Activated naive CD8-positive, alpha-beta T cell treated with anti-CD3 and anti-CD28 coated beads, Interleukin-2, amount 50 U/mL, for 24 hours (primary cell): ENCODE results near the gene ZP2.
"Not testable (repeated sequence)": the region's sequence is repeated elsewhere in the genome, so short reads cannot be mapped to it uniquely, and the experiment has no call there.

Source experiments
- ATAC-seq: fragments of 150-1000 bp; cut with Tn5 transposase; one replicate; pipeline ENCODE4 v1.10.0; 2021
- DNase-seq: peaks from one replicate; pipeline ENCODE4 v3.0.0; 2021
- H3K27ac Mint-ChIP-seq: one replicate; pipeline ENCODE4 v1.8.0; 2021; ENCODE audit warnings: mild to moderate bottlenecking, mixed read lengths
- H3K27me3 Mint-ChIP-seq: one replicate; pipeline ENCODE4 v1.8.0; 2021; ENCODE audit warnings: mixed read lengths
- H3K36me3 Mint-ChIP-seq: one replicate; pipeline ENCODE4 v1.8.0; 2021; ENCODE audit warnings: low read depth, mixed read lengths
- H3K4me1 Mint-ChIP-seq: one replicate; pipeline ENCODE4 v1.8.0; 2021; ENCODE audit warnings: mixed read lengths
- H3K4me3 Mint-ChIP-seq: one replicate; pipeline ENCODE4 v1.8.0; 2021; ENCODE audit warnings: mild to moderate bottlenecking, moderate library complexity, mixed read lengths
- H3K9me3 Mint-ChIP-seq: one replicate; pipeline ENCODE4 v1.8.0; 2021; ENCODE audit warnings: mixed read lengths

The ZP2 gene

GRCh38 chr16:21211486-21211885 lies at the start of gene ZP2:
Gene ZP2 (minus strand): TSS chr16:21211574. CDS start chr16:21211547, 27 bp downstream.
- no peak for ATAC-seq
- Mint-ChIP-seq H3K27ac (no peak within 1 kb of the TSS), H3K4me3 (no peak within 1 kb of the TSS), H3K36me3 (no peaks in the 10 kb centered on the region), H3K27me3 (peaks cover 3% of the 10 kb centered on the region), H3K4me1 (no peaks in the 10 kb centered on the region), H3K9me3 (no peaks in the 10 kb centered on the region)
- no peak for DNase-seq

GRCh38 chr16:21257284-21257683 lies 45.9 kb upstream of the ZP2 start:
- Mint-ChIP-seq H3K27me3 (peaks cover 6% of the 10 kb centered on the region), H3K4me3 (no peak overlapping the region), H3K27ac (no peak overlapping the region), H3K9me3 (no peaks in the 10 kb centered on the region), H3K36me3 (no peaks in the 10 kb centered on the region), H3K4me1 (no peaks in the 10 kb centered on the region)
- no peak for ATAC-seq
- DNase-seq = no peak

GRCh38 chr16:21256636-21257035 lies 45.3 kb upstream of the ZP2 start:
- ATAC-seq (no peak), DNase-seq (no peak)
- no peak overlapping the region for H3K4me3 Mint-ChIP-seq
- H3K9me3 Mint-ChIP-seq = no peaks in the 10 kb centered on the region
- H3K4me1 Mint-ChIP-seq = no peaks in the 10 kb centered on the region
- no peak overlapping the region for H3K27ac Mint-ChIP-seq
- H3K27me3 Mint-ChIP-seq = peaks cover 6% of the 10 kb centered on the region
- H3K36me3 Mint-ChIP-seq = no peaks in the 10 kb centered on the region

- ATAC-seq = no peak
- Mint-ChIP-seq H3K27me3 (peaks cover 11% of the 10 kb centered on the region), H3K4me1 (peaks cover 2% of the 10 kb centered on the region)
These were observed 42.1 kb upstream of the ZP2 start for GRCh38 chr16:21253470-21253869.

GRCh38 chr16:21250072-21250923 lies 38.9 kb upstream of the ZP2 start:
- peaks cover 13% of the 10 kb centered on the region for H3K27me3 Mint-ChIP-seq
- no peaks in the 10 kb centered on the region for H3K36me3 Mint-ChIP-seq
- no peak overlapping the region for H3K4me3 Mint-ChIP-seq
- ATAC-seq (no peak), DNase-seq (no peak)
- no peak overlapping the region for H3K27ac Mint-ChIP-seq
- H3K9me3 Mint-ChIP-seq = no peaks in the 10 kb centered on the region
- peaks cover 2% of the 10 kb centered on the region for H3K4me1 Mint-ChIP-seq

More at GRCh38 chr16:21253470-21253869, 42.1 kb upstream of the ZP2 start:
- H3K36me3 Mint-ChIP-seq = no peaks in the 10 kb centered on the region
- no peak for DNase-seq
- H3K4me3 Mint-ChIP-seq = no peak overlapping the region
- H3K9me3 Mint-ChIP-seq = no peaks in the 10 kb centered on the region
- no peak overlapping the region for H3K27ac Mint-ChIP-seq

- H3K4me1 Mint-ChIP-seq, ATAC-seq, H3K9me3 Mint-ChIP-seq, H3K36me3 Mint-ChIP-seq, H3K4me3 Mint-ChIP-seq, DNase-seq, H3K27ac Mint-ChIP-seq: not testable (repeated sequence)
- peaks cover 17% of the 10 kb centered on the region for H3K27me3 Mint-ChIP-seq
These were observed 36.8 kb upstream of the ZP2 start for GRCh38 chr16:21248179-21248578.

- H3K27me3 Mint-ChIP-seq = peaks cover 18% of the 10 kb centered on the region
- ATAC-seq (no peak), DNase-seq (no peak)
- H3K27ac Mint-ChIP-seq = no peak overlapping the region
- H3K36me3 Mint-ChIP-seq = no peaks in the 10 kb centered on the region
- no peaks in the 10 kb centered on the region for H3K4me1 Mint-ChIP-seq
- no peaks in the 10 kb centered on the region for H3K9me3 Mint-ChIP-seq
- no peak overlapping the region for H3K4me3 Mint-ChIP-seq
These were observed 33.3 kb upstream of the ZP2 start for GRCh38 chr16:21244518-21245215.

- Mint-ChIP-seq H3K4me3 (no peak overlapping the region), H3K27me3 (peaks cover 14% of the 10 kb centered on the region), H3K27ac (no peak overlapping the region), H3K9me3 (no peaks in the 10 kb centered on the region), H3K36me3 (no peaks in the 10 kb centered on the region), H3K4me1 (no peaks in the 10 kb centered on the region)
- DNase-seq (no peak), ATAC-seq (no peak)
These were observed 31.4 kb upstream of the ZP2 start for GRCh38 chr16:21242756-21243155.

- Mint-ChIP-seq H3K36me3 (no peaks in the 10 kb centered on the region), H3K4me1 (no peaks in the 10 kb centered on the region), H3K27me3 (peaks cover 11% of the 10 kb centered on the region), H3K9me3 (no peaks in the 10 kb centered on the region), H3K4me3 (no peak overlapping the region), H3K27ac (no peak overlapping the region)
- no peak for ATAC-seq
- no peak for DNase-seq
These were observed 28.3 kb upstream of the ZP2 start for GRCh38 chr16:21239646-21240045.

GRCh38 chr16:21236831-21237230 lies 25.5 kb upstream of the ZP2 start:
- DNase-seq (no peak), ATAC-seq (no peak)
- Mint-ChIP-seq H3K36me3 (no peaks in the 10 kb centered on the region), H3K4me1 (no peaks in the 10 kb centered on the region), H3K27me3 (peaks cover 21% of the 10 kb centered on the region), H3K9me3 (no peaks in the 10 kb centered on the region), H3K4me3 (no peak overlapping the region), H3K27ac (no peak overlapping the region)

GRCh38 chr16:21235199-21235585 lies 23.8 kb upstream of the ZP2 start:
- peaks cover 34% of the 10 kb centered on the region for H3K27me3 Mint-ChIP-seq
- no peak overlapping the region for H3K27ac Mint-ChIP-seq
- DNase-seq (no peak), ATAC-seq (no peak)
- no peak overlapping the region for H3K4me3 Mint-ChIP-seq
- no peaks in the 10 kb centered on the region for H3K9me3 Mint-ChIP-seq
- no peaks in the 10 kb centered on the region for H3K36me3 Mint-ChIP-seq
- no peaks in the 10 kb centered on the region for H3K4me1 Mint-ChIP-seq

- no peaks in the 10 kb centered on the region for H3K36me3 Mint-ChIP-seq
- no peak within 1 kb of the TSS for H3K27ac Mint-ChIP-seq
- peaks cover 44% of the 10 kb centered on the region for H3K27me3 Mint-ChIP-seq
- ATAC-seq (no peak), DNase-seq (no peak)
- H3K4me1 Mint-ChIP-seq = no peaks in the 10 kb centered on the region
- no peaks in the 10 kb centered on the region for H3K9me3 Mint-ChIP-seq
- no peak within 1 kb of the TSS for H3K4me3 Mint-ChIP-seq
These were observed 22.3 kb upstream of the ZP2 start, which contains the start of gene ANKS4B for GRCh38 chr16:21233521-21234150. Gene ANKS4B (plus strand): TSS chr16:21233699. CDS start chr16:21233738, 39 bp downstream.

GRCh38 chr16:21233045-21233520 lies 21.7 kb upstream of the ZP2 start:
- ATAC-seq (no peak), DNase-seq (no peak)
- Mint-ChIP-seq H3K9me3 (no peaks in the 10 kb centered on the region), H3K27ac (no peak overlapping the region), H3K27me3 (peaks cover 48% of the 10 kb centered on the region), H3K4me1 (no peaks in the 10 kb centered on the region), H3K4me3 (no peak overlapping the region), H3K36me3 (no peaks in the 10 kb centered on the region)

GRCh38 chr16:21228361-21228872 lies 17.0 kb upstream of the ZP2 start:
- H3K27me3 Mint-ChIP-seq = peaks cover 50% of the 10 kb centered on the region

More at GRCh38 chr16:21228361-21228872, 17.0 kb upstream of the ZP2 start:
- ATAC-seq (no peak), DNase-seq (no peak)
- Mint-ChIP-seq H3K4me3 (no peak overlapping the region), H3K36me3 (no peaks in the 10 kb centered on the region), H3K27ac (no peak overlapping the region), H3K4me1 (peaks cover 4% of the 10 kb centered on the region), H3K9me3 (no peaks in the 10 kb centered on the region)
